WTC11 (cell line): ENCODE results near the gene RFC3. TPM values are rescaled to one million over a fixed set of nuclear protein-coding genes. Genes with fewer than 3 reads are reported as not detected.

Source experiments
- ATAC-seq: fragments of 200-7000 bp; cut with Tn5 transposase; 2 replicates; pipeline ENCODE4 v1.10.0; 2021; ENCODE audit warnings: mild to moderate bottlenecking, moderate library complexity
- CTCF ChIA-PET: fragments of 300-600 bp; sonication (Branson Sonifier 250); formaldehyde crosslinking; loops from one replicate; lab custom pipeline; 2021; ENCODE audit warnings: antibody characterized with exemption; lab: Charles Lee
- POLR2A ChIA-PET: fragments of 350-600 bp; sonication (Branson Sonifier 250); formaldehyde crosslinking; loops from one replicate; lab custom pipeline; 2021; ENCODE audit warnings: antibody characterized with exemption; lab: Charles Lee
- DNase-seq: peaks from one replicate; pipeline ENCODE4 v3.0.0; 2021; ENCODE audit warnings: low spot score
- H3K27ac Mint-ChIP-seq: 2 replicates; pipeline ENCODE4 v1.8.0; 2021; ENCODE audit warnings: mixed read lengths
- H3K27me3 Mint-ChIP-seq: 2 replicates; pipeline ENCODE4 v1.8.0; 2021; ENCODE audit warnings: low read depth, mild to moderate bottlenecking, moderate library complexity, mixed read lengths
- H3K36me3 Mint-ChIP-seq: 2 replicates; pipeline ENCODE4 v1.8.0; 2021; ENCODE audit warnings: mixed read lengths
- H3K4me1 Mint-ChIP-seq: 2 replicates; pipeline ENCODE4 v1.8.0; 2022; ENCODE audit warnings: mixed read lengths
- H3K4me3 Mint-ChIP-seq: 2 replicates; pipeline ENCODE4 v1.8.0; 2021; ENCODE audit warnings: mild to moderate bottlenecking, moderate library complexity, mixed read lengths
- H3K9me3 Mint-ChIP-seq: 2 replicates; pipeline ENCODE4 v1.8.0; 2021; ENCODE audit warnings: mixed read lengths
- ELF4 ChIP-seq: sonication (generic); formaldehyde crosslinking; IDR thresholded peaks from 2 replicates; pipeline ENCODE4 v1.8.1; 2022; ENCODE audit warnings: low read depth, mild to moderate bottlenecking, moderate library complexity, missing genetic modification reagents
- GRHL2 ChIP-seq: fragments of 250-450 bp; sonication (Bioruptor Pico); IDR thresholded peaks from 2 replicates; pipeline ENCODE4 v1.8.0; 2022; ENCODE audit warnings: mild to moderate bottlenecking, moderate library complexity; ENCODE audit not compliant: insufficient replicate concordance, severe bottlenecking
- GTF2I ChIP-seq: fragments of 250-450 bp; sonication (Bioruptor Pico); conservative IDR thresholded peaks from 2 replicates; pipeline ENCODE4 v1.4.0; 2021; ENCODE audit warnings: mild to moderate bottlenecking
- HMGA2 ChIP-seq: fragments of 250-450 bp; sonication (Bioruptor Pico); IDR thresholded peaks from 2 replicates; pipeline ENCODE4 v1.4.0; 2021; ENCODE audit warnings: mild to moderate bottlenecking, moderate library complexity
- NFE2L1 ChIP-seq: sonication (generic); formaldehyde crosslinking; IDR thresholded peaks from 2 replicates; pipeline ENCODE4 v1.8.1; 2023; ENCODE audit warnings: missing genetic modification reagents
- NR2C2 ChIP-seq: sonication (generic); formaldehyde crosslinking; IDR thresholded peaks from 2 replicates; pipeline ENCODE4 v1.8.0; 2022; ENCODE audit warnings: mild to moderate bottlenecking, missing genetic modification reagents
- ZNF671 ChIP-seq: fragments of 250-450 bp; sonication (Bioruptor Pico); IDR thresholded peaks from 2 replicates; pipeline ENCODE4 v1.8.0; 2021; ENCODE audit warnings: mild to moderate bottlenecking
- total RNA-seq: library from RNA; stranded (reverse); gene quantifications from 3 replicates; pipeline ENCODE4 v1.2.3, GENCODE V29; 2021
- TF ChIP-seq, protein P1 (sequence below): sonication (generic); formaldehyde crosslinking; IDR thresholded peaks from 2 replicates; pipeline ENCODE4 v1.8.1; 2023; ENCODE audit warnings: mild to moderate bottlenecking, missing genetic modification reagents
- TF ChIP-seq, protein P2 (sequence below): sonication (generic); formaldehyde crosslinking; conservative IDR thresholded peaks from 2 replicates; pipeline ENCODE4 v1.8.1; 2023; ENCODE audit warnings: mild to moderate bottlenecking, low read depth, missing genetic modification reagents, moderate library complexity
- TF ChIP-seq, protein P3 (sequence below): fragments of 250-450 bp; sonication (Bioruptor Pico); IDR thresholded peaks from 2 replicates; pipeline ENCODE4 v1.9.0; 2021; ENCODE audit warnings: mild to moderate bottlenecking, borderline replicate concordance
- TF ChIP-seq, protein P4 (sequence below): sonication (generic); formaldehyde crosslinking; IDR thresholded peaks from 2 replicates; pipeline ENCODE4 v1.8.1; 2023; ENCODE audit warnings: mild to moderate bottlenecking, missing genetic modification reagents
- TF ChIP-seq, protein P5 (sequence below): sonication (generic); formaldehyde crosslinking; IDR thresholded peaks from 2 replicates; pipeline ENCODE4 v1.8.1; 2023; ENCODE audit warnings: mild to moderate bottlenecking, missing genetic modification reagents, moderate library complexity
- TF ChIP-seq, protein P6 (sequence below): sonication (generic); formaldehyde crosslinking; IDR thresholded peaks from 2 replicates; pipeline ENCODE4 v1.8.1; 2023; ENCODE audit warnings: mild to moderate bottlenecking, missing genetic modification reagents, moderate library complexity
- TF ChIP-seq, protein P7 (sequence below): sonication (generic); formaldehyde crosslinking; IDR thresholded peaks from 2 replicates; pipeline ENCODE4 v1.8.1; 2022; ENCODE audit warnings: mild to moderate bottlenecking, moderate library complexity, missing genetic modification reagents

RFC3 gene
- total RNA-seq, 1 experiment from 2014 or later, result 37.0 TPM

DNA sequence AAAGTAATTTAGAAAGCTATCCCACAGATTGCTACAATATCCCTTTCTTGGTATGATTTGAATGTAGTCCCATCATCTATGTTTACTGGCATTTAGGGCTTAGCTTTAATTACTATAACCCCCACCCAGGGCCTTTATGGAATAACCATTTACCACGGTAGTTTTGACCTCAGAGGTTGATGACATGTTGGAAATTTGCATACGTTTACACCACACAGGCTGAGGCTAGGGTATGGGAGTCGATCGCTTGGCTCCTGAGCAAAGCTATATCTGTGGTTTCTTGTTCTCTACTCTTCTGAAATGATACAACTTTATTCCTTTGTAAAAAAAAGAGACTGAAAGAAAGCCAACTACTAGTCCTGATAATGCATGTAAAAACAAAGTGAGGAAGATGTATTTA, 28.2 kb upstream of the RFC3 start:
- ATAC-seq, result peak; percentile 63
- H3K4me3 Mint-ChIP-seq, result no peak overlapping the region
- H3K27me3 Mint-ChIP-seq, result no peaks in the 10 kb centered on the region
- H3K9me3 Mint-ChIP-seq, result peaks cover 2% of the 10 kb centered on the region
- ChIA-PET POLR2A (no interaction called here), CTCF (no interaction called here)
- TF ChIP-seq GRHL2 (CRISPR knock-in tag) (no peak), GTF2I (CRISPR knock-in tag) (no peak), HMGA2 (CRISPR knock-in tag) (no peak), ELF4 (CRISPR knock-in tag) (no peak), NR2C2 (CRISPR knock-in tag) (no peak), NFE2L1 (CRISPR knock-in tag) (no peak), ZNF671 (CRISPR knock-in tag) (no peak)
- TF ChIP-seq, protein P1, sequence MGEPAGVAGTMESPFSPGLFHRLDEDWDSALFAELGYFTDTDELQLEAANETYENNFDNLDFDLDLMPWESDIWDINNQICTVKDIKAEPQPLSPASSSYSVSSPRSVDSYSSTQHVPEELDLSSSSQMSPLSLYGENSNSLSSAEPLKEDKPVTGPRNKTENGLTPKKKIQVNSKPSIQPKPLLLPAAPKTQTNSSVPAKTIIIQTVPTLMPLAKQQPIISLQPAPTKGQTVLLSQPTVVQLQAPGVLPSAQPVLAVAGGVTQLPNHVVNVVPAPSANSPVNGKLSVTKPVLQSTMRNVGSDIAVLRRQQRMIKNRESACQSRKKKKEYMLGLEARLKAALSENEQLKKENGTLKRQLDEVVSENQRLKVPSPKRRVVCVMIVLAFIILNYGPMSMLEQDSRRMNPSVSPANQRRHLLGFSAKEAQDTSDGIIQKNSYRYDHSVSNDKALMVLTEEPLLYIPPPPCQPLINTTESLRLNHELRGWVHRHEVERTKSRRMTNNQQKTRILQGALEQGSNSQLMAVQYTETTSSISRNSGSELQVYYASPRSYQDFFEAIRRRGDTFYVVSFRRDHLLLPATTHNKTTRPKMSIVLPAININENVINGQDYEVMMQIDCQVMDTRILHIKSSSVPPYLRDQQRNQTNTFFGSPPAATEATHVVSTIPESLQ, result no peak
- TF ChIP-seq, protein P2, sequence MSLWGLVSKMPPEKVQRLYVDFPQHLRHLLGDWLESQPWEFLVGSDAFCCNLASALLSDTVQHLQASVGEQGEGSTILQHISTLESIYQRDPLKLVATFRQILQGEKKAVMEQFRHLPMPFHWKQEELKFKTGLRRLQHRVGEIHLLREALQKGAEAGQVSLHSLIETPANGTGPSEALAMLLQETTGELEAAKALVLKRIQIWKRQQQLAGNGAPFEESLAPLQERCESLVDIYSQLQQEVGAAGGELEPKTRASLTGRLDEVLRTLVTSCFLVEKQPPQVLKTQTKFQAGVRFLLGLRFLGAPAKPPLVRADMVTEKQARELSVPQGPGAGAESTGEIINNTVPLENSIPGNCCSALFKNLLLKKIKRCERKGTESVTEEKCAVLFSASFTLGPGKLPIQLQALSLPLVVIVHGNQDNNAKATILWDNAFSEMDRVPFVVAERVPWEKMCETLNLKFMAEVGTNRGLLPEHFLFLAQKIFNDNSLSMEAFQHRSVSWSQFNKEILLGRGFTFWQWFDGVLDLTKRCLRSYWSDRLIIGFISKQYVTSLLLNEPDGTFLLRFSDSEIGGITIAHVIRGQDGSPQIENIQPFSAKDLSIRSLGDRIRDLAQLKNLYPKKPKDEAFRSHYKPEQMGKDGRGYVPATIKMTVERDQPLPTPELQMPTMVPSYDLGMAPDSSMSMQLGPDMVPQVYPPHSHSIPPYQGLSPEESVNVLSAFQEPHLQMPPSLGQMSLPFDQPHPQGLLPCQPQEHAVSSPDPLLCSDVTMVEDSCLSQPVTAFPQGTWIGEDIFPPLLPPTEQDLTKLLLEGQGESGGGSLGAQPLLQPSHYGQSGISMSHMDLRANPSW (CRISPR knock-in tag), result no peak
- TF ChIP-seq, protein P3, sequence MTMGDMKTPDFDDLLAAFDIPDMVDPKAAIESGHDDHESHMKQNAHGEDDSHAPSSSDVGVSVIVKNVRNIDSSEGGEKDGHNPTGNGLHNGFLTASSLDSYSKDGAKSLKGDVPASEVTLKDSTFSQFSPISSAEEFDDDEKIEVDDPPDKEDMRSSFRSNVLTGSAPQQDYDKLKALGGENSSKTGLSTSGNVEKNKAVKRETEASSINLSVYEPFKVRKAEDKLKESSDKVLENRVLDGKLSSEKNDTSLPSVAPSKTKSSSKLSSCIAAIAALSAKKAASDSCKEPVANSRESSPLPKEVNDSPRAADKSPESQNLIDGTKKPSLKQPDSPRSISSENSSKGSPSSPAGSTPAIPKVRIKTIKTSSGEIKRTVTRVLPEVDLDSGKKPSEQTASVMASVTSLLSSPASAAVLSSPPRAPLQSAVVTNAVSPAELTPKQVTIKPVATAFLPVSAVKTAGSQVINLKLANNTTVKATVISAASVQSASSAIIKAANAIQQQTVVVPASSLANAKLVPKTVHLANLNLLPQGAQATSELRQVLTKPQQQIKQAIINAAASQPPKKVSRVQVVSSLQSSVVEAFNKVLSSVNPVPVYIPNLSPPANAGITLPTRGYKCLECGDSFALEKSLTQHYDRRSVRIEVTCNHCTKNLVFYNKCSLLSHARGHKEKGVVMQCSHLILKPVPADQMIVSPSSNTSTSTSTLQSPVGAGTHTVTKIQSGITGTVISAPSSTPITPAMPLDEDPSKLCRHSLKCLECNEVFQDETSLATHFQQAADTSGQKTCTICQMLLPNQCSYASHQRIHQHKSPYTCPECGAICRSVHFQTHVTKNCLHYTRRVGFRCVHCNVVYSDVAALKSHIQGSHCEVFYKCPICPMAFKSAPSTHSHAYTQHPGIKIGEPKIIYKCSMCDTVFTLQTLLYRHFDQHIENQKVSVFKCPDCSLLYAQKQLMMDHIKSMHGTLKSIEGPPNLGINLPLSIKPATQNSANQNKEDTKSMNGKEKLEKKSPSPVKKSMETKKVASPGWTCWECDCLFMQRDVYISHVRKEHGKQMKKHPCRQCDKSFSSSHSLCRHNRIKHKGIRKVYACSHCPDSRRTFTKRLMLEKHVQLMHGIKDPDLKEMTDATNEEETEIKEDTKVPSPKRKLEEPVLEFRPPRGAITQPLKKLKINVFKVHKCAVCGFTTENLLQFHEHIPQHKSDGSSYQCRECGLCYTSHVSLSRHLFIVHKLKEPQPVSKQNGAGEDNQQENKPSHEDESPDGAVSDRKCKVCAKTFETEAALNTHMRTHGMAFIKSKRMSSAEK (CRISPR knock-in tag), result no peak
- TF ChIP-seq, protein P4, sequence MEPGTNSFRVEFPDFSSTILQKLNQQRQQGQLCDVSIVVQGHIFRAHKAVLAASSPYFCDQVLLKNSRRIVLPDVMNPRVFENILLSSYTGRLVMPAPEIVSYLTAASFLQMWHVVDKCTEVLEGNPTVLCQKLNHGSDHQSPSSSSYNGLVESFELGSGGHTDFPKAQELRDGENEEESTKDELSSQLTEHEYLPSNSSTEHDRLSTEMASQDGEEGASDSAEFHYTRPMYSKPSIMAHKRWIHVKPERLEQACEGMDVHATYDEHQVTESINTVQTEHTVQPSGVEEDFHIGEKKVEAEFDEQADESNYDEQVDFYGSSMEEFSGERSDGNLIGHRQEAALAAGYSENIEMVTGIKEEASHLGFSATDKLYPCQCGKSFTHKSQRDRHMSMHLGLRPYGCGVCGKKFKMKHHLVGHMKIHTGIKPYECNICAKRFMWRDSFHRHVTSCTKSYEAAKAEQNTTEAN (CRISPR knock-in tag), result no peak
- TF ChIP-seq, protein P5, sequence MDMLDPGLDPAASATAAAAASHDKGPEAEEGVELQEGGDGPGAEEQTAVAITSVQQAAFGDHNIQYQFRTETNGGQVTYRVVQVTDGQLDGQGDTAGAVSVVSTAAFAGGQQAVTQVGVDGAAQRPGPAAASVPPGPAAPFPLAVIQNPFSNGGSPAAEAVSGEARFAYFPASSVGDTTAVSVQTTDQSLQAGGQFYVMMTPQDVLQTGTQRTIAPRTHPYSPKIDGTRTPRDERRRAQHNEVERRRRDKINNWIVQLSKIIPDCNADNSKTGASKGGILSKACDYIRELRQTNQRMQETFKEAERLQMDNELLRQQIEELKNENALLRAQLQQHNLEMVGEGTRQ (CRISPR knock-in tag), result no peak
- TF ChIP-seq, protein P6, sequence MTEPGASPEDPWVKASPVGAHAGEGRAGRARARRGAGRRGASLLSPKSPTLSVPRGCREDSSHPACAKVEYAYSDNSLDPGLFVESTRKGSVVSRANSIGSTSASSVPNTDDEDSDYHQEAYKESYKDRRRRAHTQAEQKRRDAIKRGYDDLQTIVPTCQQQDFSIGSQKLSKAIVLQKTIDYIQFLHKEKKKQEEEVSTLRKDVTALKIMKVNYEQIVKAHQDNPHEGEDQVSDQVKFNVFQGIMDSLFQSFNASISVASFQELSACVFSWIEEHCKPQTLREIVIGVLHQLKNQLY (CRISPR knock-in tag), result no peak
- TF ChIP-seq, protein P7, sequence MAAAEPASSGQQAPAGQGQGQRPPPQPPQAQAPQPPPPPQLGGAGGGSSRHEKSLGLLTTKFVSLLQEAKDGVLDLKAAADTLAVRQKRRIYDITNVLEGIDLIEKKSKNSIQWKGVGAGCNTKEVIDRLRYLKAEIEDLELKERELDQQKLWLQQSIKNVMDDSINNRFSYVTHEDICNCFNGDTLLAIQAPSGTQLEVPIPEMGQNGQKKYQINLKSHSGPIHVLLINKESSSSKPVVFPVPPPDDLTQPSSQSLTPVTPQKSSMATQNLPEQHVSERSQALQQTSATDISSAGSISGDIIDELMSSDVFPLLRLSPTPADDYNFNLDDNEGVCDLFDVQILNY (CRISPR knock-in tag), result no peak
- H3K27ac Mint-ChIP-seq, result no peak overlapping the region
- no peak for DNase-seq
- peaks cover 7% of the 10 kb centered on the region for H3K4me1 Mint-ChIP-seq
- peaks cover under 1% of the 10 kb centered on the region; the same call in 1 of the 2 replicates for H3K36me3 Mint-ChIP-seq
